Neural progenitor cell (in vitro differentiated cells): ENCODE results near the gene PRSS33.

Source experiments
- CTCF ChIP-seq: fragments of 200-600 bp; sonication (generic); IDR thresholded peaks from 2 replicates; pipeline ENCODE4 v1.5.1; 2017; ENCODE audit warnings: antibody characterized with exemption, mild to moderate bottlenecking
- EZH2 ChIP-seq: fragments of 200-600 bp; sonication (generic); IDR thresholded peaks from 2 replicates; pipeline ENCODE4 v1.6.1; 2017; ENCODE audit warnings: antibody characterized with exemption, mild to moderate bottlenecking, moderate library complexity
- EZH2phosphoT487 ChIP-seq: fragments of 200-600 bp; sonication (generic); IDR thresholded peaks from 2 replicates; pipeline ENCODE4 v1.6.1; 2017; ENCODE audit warnings: antibody characterized with exemption

GRCh38 chr16:2819179-2819938, 32.0 kb upstream of the PRSS33 start:
- TF ChIP-seq CTCF (no peak), EZH2 (no peak), EZH2phosphoT487 (no peak)
